Smooth muscle cell (in vitro differentiated cells): ENCODE results near the gene SLC9A4. TPM values are rescaled to one million over a fixed set of nuclear protein-coding genes. Genes with fewer than 3 reads are reported as not detected.

Source experiments
- DNase-seq: peaks from one replicate; lab custom pipeline; 2025; ENCODE audit not compliant: unreplicated experiment; lab: John Stamatoyannopoulos, UW
- H2AFZ ChIP-seq: fragments of 200-600 bp; sonication (generic); 2 replicates; pipeline ENCODE4 v1.6.0; 2016; ENCODE audit warnings: antibody characterized with exemption, low read depth, mild to moderate bottlenecking
- H3F3A ChIP-seq: fragments of 200-600 bp; sonication (generic); 2 replicates; pipeline ENCODE4 v1.6.0; 2017; ENCODE audit warnings: antibody characterized with exemption, low read depth
- H3K27ac ChIP-seq: fragments of 200-600 bp; sonication (generic); 2 replicates; pipeline ENCODE4 v1.5.1; 2016; ENCODE audit warnings: low read depth, mild to moderate bottlenecking
- H3K27me3 ChIP-seq: fragments of 200-600 bp; sonication (generic); 2 replicates; pipeline ENCODE4 v1.6.1; 2016; ENCODE audit warnings: low read depth, mild to moderate bottlenecking
- H3K36me3 ChIP-seq: fragments of 200-600 bp; sonication (generic); 2 replicates; pipeline ENCODE4 v1.5.1; 2016; ENCODE audit warnings: low read depth
- H3K4me1 ChIP-seq: fragments of 200-600 bp; sonication (generic); 2 replicates; pipeline ENCODE4 v1.5.1; 2016; ENCODE audit warnings: low read depth
- H3K4me2 ChIP-seq: fragments of 200-600 bp; sonication (generic); 2 replicates; pipeline ENCODE4 v1.6.0; 2016; ENCODE audit warnings: mild to moderate bottlenecking
- H3K4me3 ChIP-seq: fragments of 200-600 bp; sonication (generic); 2 replicates; pipeline ENCODE4 v1.5.1; 2016; ENCODE audit warnings: mild to moderate bottlenecking
- H3K79me2 ChIP-seq: fragments of 200-600 bp; sonication (generic); 2 replicates; pipeline ENCODE4 v1.6.0; 2016; ENCODE audit warnings: low read depth, mild to moderate bottlenecking
- H3K9ac ChIP-seq: fragments of 200-600 bp; sonication (generic); 2 replicates; pipeline ENCODE4 v1.6.0; 2016; ENCODE audit warnings: low read depth
- H3K9me3 ChIP-seq: fragments of 200-600 bp; sonication (generic); replicated peaks from 2 replicates; pipeline ENCODE4 v1.5.1; 2016; ENCODE audit warnings: low read depth
- H4K20me1 ChIP-seq: fragments of 200-600 bp; sonication (generic); 2 replicates; pipeline ENCODE4 v1.6.0; 2016; ENCODE audit warnings: low read depth
- WGBS: methylation state at CpG from one replicate; pipeline ENCODE4 v1.1.7; 2016; ENCODE audit warnings: low lambda C conversion rate; 5-methylcytosine and 5-hydroxymethylcytosine counted together
- polyA plus RNA-seq: library from polyadenylated mRNA; unstranded; fragments of >200 nt; fragmentation: Nextera tagmentation; extraction: Ambion mirVana; gene quantifications from 2 replicates; pipeline ENCODE4 v1.2.1, GENCODE V29; 2016
- total RNA-seq: library from RNA; depleted of rRNA; stranded (reverse); fragments of >200 nt; gene quantifications from 2 replicates; pipeline ENCODE4 v1.2.3, GENCODE V29; 2014
- TF ChIP-seq, protein P1 (sequence below): fragments of 200-600 bp; sonication (generic); IDR thresholded peaks from 2 replicates; pipeline ENCODE4 v1.5.1; 2017; ENCODE audit warnings: borderline replicate concordance, mild to moderate bottlenecking, antibody characterized with exemption; ENCODE audit not compliant: insufficient read depth, poor library complexity, severe bottlenecking

The SLC9A4 gene
- total and polyA plus RNA-seq, 2 experiments from 2014 or later = not detected

- H3K9me3 ChIP-seq = no peaks in the 10 kb centered on the region
- no peak overlapping the region for H3K27ac ChIP-seq
- H3K36me3 ChIP-seq = no peaks in the 10 kb centered on the region
- no peak overlapping the region for H3K4me3 ChIP-seq
- DNase-seq = no peak
- WGBS = 90% methylated on average over 2 of the region's 2 CpGs
- TF ChIP-seq, protein P1, sequence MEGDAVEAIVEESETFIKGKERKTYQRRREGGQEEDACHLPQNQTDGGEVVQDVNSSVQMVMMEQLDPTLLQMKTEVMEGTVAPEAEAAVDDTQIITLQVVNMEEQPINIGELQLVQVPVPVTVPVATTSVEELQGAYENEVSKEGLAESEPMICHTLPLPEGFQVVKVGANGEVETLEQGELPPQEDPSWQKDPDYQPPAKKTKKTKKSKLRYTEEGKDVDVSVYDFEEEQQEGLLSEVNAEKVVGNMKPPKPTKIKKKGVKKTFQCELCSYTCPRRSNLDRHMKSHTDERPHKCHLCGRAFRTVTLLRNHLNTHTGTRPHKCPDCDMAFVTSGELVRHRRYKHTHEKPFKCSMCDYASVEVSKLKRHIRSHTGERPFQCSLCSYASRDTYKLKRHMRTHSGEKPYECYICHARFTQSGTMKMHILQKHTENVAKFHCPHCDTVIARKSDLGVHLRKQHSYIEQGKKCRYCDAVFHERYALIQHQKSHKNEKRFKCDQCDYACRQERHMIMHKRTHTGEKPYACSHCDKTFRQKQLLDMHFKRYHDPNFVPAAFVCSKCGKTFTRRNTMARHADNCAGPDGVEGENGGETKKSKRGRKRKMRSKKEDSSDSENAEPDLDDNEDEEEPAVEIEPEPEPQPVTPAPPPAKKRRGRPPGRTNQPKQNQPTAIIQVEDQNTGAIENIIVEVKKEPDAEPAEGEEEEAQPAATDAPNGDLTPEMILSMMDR = no peak
- no peaks in the 10 kb centered on the region for H3F3A ChIP-seq
- H3K79me2 ChIP-seq = no peaks in the 10 kb centered on the region
- no peak overlapping the region for H2AFZ ChIP-seq
- H3K4me1 ChIP-seq = no peaks in the 10 kb centered on the region
- H3K27me3 ChIP-seq = no peaks in the 10 kb centered on the region
- H3K9ac ChIP-seq = no peak overlapping the region
- H3K4me2 ChIP-seq = no peak overlapping the region
- H4K20me1 ChIP-seq = no peaks in the 10 kb centered on the region
These were observed 25.4 kb downstream of the SLC9A4 start for GRCh38 chr2:102498414-102498813.

DNA sequence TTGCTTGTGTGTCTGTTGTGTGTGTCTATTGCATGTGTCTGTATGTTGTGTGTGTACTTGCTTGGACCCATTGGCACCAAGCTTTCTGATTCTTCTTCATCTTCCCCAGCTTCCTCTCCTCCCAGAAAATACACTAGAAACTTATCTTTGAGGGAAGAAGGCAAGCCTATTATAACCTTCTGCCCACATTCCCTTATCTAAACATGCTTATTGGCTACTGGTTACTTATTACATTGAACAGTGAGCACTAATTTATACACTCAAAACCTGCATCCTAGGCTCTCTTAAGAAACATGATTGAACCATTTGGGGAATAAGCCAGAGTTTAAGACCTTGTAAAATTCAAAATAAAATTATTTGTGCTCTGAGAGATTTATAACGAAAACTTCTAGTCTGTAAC, 26.5 kb downstream of the SLC9A4 start:
- no peak overlapping the region for H3K4me2 ChIP-seq
- no peak overlapping the region for H3K27ac ChIP-seq
- H3F3A ChIP-seq = no peaks in the 10 kb centered on the region
- H2AFZ ChIP-seq = no peak overlapping the region
- WGBS = 69% methylated on average over 1 of the region's 1 CpG
- DNase-seq = no peak
- no peaks in the 10 kb centered on the region for H4K20me1 ChIP-seq
- H3K9ac ChIP-seq = no peak overlapping the region
- no peaks in the 10 kb centered on the region for H3K9me3 ChIP-seq
- H3K36me3 ChIP-seq = no peaks in the 10 kb centered on the region
- H3K4me1 ChIP-seq = no peaks in the 10 kb centered on the region
- H3K4me3 ChIP-seq = no peak overlapping the region
- TF ChIP-seq, protein P1 = no peak
- H3K27me3 ChIP-seq = no peaks in the 10 kb centered on the region
- H3K79me2 ChIP-seq = no peaks in the 10 kb centered on the region

DNA sequence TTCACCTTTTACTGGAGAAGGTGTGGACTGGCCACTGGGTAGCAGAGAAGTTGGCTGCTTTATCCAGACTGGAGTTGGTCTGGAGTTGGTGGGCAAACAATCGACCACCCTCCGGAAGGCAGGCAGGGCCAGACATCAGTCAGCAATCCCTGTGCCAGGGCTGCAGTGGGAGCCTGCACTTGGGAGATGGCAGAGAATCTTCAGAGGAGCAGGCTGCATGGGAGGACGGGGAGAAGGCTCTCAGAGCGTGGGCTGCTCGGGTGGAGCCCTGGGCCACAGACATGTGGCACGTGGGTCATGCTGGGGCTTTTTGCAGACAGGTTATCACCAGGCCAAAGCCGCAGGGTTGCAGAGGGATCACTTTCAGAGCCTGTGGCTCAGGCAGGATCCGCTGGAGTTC, 29.6 kb downstream of the SLC9A4 start:
- WGBS = 87% methylated on average over 8 of the region's 8 CpGs
- TF ChIP-seq, protein P1 = no peak

DNA sequence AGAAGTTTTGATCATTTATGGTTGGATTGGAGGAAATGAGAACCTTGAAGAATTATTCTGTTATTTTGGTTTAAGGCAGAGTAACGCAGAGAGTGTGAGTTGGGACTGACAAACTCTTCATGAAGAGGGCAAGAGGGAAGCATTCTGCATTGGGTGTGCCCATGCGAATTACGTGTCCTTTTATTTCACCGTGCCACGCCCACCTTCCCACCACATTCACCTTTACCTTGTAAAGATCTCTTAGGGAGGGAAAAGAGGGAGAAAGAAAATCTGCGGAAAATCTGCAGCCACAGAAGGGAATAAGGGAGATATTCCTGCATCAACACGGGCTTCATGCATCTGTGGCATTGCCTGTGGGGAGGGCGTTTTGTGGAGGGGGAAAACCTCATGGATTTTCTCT, 31.8 kb downstream of the SLC9A4 start:
- H3K9ac ChIP-seq = no peak overlapping the region
- no peaks in the 10 kb centered on the region for H4K20me1 ChIP-seq
- TF ChIP-seq, protein P1 = no peak
- H3K27ac ChIP-seq = no peak overlapping the region
- WGBS = 92% methylated on average over 8 of the region's 8 CpGs
- H3K79me2 ChIP-seq = no peaks in the 10 kb centered on the region
- H2AFZ ChIP-seq = no peak overlapping the region
- no peaks in the 10 kb centered on the region for H3F3A ChIP-seq
- H3K4me3 ChIP-seq = no peak overlapping the region
- no peak for DNase-seq
- H3K27me3 ChIP-seq = no peaks in the 10 kb centered on the region
- no peaks in the 10 kb centered on the region for H3K36me3 ChIP-seq
- no peaks in the 10 kb centered on the region for H3K4me1 ChIP-seq
- H3K4me2 ChIP-seq = no peak overlapping the region
- no peaks in the 10 kb centered on the region for H3K9me3 ChIP-seq

More for the DNA sequence above, 29.6 kb downstream of the SLC9A4 start:
- Histone ChIP-seq H3K4me3 (no peak overlapping the region), H3K27ac (no peak overlapping the region), H4K20me1 (no peaks in the 10 kb centered on the region), H3F3A (no peaks in the 10 kb centered on the region), H3K79me2 (no peaks in the 10 kb centered on the region), H2AFZ (no peak overlapping the region), H3K27me3 (no peaks in the 10 kb centered on the region), H3K4me2 (no peak overlapping the region), H3K36me3 (no peaks in the 10 kb centered on the region), H3K9me3 (no peaks in the 10 kb centered on the region), H3K9ac (no peak overlapping the region), H3K4me1 (no peaks in the 10 kb centered on the region)
- DNase-seq = no peak
